Esophagus (tissue), 2 donors: Measurements from ENCODE around the gene LRRN4CL. TPM values are rescaled to one million over a fixed set of nuclear protein-coding genes. Genes with fewer than 3 reads are reported as not detected.

Experiments
- H3K27ac ChIP-seq, 2 donors: one replicate each; pipeline ENCODE4 v1.5.1; 2013; ENCODE audit warnings: low read depth in 2 of 2, mild to moderate bottlenecking in 2 of 2, inconsistent platforms in 1 of 2, low read length in 1 of 2, moderate library complexity in 1 of 2
- H3K27me3 ChIP-seq, 2 donors: one replicate each; pipeline ENCODE4 v1.6.1; 2013; ENCODE audit warnings: low read length in 2 of 2, control low read depth in 1 of 2, mild to moderate bottlenecking in 1 of 2; ENCODE audit not compliant: insufficient read depth in 2 of 2, control insufficient read depth in 1 of 2
- H3K36me3 ChIP-seq, 2 donors: one replicate each; pipeline ENCODE4 v1.6.1; 2013; ENCODE audit warnings: low read length in 1 of 2; ENCODE audit not compliant: control insufficient read depth in 2 of 2, insufficient read depth in 2 of 2
- H3K4me1 ChIP-seq, 2 donors: one replicate each; pipeline ENCODE4 v1.6.1; 2013; ENCODE audit warnings: low read length in 1 of 2; ENCODE audit not compliant: control insufficient read depth in 2 of 2, insufficient read depth in 2 of 2
- H3K4me3 ChIP-seq, 2 donors: one replicate each; pipeline ENCODE4 v1.5.1; 2013; ENCODE audit warnings: low read length in 2 of 2, mild to moderate bottlenecking in 2 of 2, low read depth in 1 of 2, moderate library complexity in 1 of 2
- H3K9me3 ChIP-seq, 2 donors: one replicate each; pipeline ENCODE4 v1.6.1; 2013; ENCODE audit warnings: mild to moderate bottlenecking in 2 of 2, low read depth in 1 of 2, low read length in 1 of 2, moderate library complexity in 1 of 2; ENCODE audit not compliant: control insufficient read depth in 2 of 2, insufficient read depth in 1 of 2
- WGBS, 2 donors: extraction: QIAGEN DNeasy Blood & Tissue Kit; methylation state at CpG; one replicate each; pipeline ENCODE4 v1.1.7; 2013; 5-methylcytosine and 5-hydroxymethylcytosine counted together
- polyA plus RNA-seq, 2 donors: library from polyadenylated mRNA; stranded (reverse); fragments of 200-250 nt; gene quantifications; one replicate each; pipeline ENCODE4 v1.2.3, GENCODE V29; 2013
- donor health status: healthy with polysubstance abuse.
- donor health status: Bipolar disorder and iron deficiency.

The LRRN4CL gene
- polyA plus RNA-seq, 2 donors = 1.4 to 2.4 TPM

DNA sequence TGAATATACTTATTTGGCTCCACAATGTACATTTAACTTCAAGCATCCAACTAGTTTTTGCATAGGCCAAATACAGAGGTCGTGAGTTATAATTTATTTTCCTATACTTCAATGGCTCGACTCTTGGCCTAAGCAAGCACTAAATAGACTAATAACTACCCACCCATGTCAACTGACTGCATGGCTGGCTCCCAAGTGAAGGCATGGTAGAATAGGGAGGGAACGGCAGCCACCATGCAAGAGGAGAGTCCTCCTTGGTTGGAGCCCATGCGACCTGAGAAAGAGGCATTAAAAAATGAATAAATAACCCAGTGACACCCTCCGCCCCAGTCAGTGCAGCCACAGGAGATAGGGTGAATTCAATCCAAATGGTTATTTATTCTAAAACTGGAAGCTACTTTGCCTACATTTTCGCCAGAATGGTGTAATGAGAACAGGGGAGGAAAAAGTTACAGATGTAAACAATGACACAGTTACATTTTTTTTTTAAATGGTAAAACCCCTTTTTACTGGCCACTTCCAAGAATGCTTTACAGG, 23.0 kb upstream of the LRRN4CL start:
- Histone ChIP-seq H3K4me1 (peaks cover 0 to 11% of the 10 kb centered on the region in 2 donors), H3K4me3 (no peak overlapping the region)

DNA sequence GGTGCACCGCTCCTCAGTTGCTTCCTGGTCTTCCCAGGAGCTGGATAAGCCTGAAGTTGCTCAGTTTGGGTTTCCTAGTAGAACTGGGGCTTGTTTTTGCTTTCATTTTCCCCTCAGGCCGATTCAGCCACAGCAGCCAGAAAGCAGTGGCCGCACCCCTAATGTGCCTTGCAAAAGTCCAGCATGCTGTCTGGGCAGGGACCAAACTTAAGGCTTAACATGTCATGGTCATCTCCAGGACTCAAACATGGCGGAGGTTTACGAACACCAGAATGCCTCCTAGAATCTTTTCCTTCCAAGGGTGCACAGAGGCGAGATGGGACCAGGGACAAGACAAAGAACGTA, 20.6 kb upstream of the LRRN4CL start:
- H3K4me1 ChIP-seq = peaks cover 3 to 15% of the 10 kb centered on the region in 2 donors

More for the DNA sequence above, 23.0 kb upstream of the LRRN4CL start:
- no peak overlapping the region for H3K27ac ChIP-seq
- no peaks in the 10 kb centered on the region for H3K27me3 ChIP-seq
- H3K9me3 ChIP-seq = no peaks in the 10 kb centered on the region
- 66 to 78% methylated on average over 6 of the region's 6 CpGs for whole genome bisulfite sequencing, 2 donors
- peaks cover 9 to 27% of the 10 kb centered on the region in 2 donors for H3K36me3 ChIP-seq

DNA sequence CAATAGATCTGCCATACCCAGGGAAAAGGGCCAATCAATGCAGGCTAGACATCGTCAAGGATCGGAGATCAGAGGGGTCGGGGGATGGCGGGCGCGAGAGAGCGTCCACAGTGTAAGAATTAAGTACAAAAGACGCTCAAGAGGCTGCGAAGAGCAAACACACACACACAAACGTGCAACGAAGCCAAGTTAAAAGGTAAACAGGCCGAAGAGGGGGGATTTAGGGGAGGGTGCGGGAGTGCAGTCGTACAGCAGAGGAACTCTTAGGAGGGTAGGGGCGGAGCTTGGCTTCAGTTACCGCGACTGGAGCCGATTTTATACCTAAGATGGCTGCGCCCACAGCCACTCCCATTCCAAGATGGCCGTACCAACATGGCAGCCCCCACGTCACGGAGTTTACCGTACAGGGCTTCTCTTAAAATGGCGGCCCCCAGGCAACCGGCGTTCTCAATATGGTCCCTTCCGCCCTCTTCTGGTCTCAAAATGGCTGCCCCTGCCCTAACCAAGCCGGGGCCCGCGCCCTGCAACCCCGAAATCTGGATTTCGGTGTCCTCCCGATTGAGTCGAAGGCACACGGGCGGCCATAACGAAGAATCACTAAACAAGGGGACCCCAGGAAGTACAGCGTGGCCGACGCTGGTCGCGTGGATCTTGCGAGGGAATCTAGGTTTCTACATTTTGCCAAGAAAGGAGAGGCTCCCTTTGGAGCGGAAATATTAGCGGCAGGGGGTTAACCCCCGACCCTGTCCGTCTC, 20.1 kb upstream of the LRRN4CL start:
- no peaks in the 10 kb centered on the region for H3K27me3 ChIP-seq
- 1 to 2% methylated on average over 47 of the region's 47 CpGs for WGBS, 2 donors

More for the DNA sequence above, 20.6 kb upstream of the LRRN4CL start:
- no peaks in the 10 kb centered on the region for H3K27me3 ChIP-seq
- H3K27ac ChIP-seq = peak overlapping the region; percentile 97 to 98
- peaks cover 5 to 14% of the 10 kb centered on the region in 2 donors for H3K36me3 ChIP-seq
- WGBS, 2 donors = 55 to 59% methylated on average over 7 of the region's 7 CpGs
- peak overlapping the region; percentile 43 to 58 for H3K4me3 ChIP-seq
- no peaks in the 10 kb centered on the region for H3K9me3 ChIP-seq

DNA sequence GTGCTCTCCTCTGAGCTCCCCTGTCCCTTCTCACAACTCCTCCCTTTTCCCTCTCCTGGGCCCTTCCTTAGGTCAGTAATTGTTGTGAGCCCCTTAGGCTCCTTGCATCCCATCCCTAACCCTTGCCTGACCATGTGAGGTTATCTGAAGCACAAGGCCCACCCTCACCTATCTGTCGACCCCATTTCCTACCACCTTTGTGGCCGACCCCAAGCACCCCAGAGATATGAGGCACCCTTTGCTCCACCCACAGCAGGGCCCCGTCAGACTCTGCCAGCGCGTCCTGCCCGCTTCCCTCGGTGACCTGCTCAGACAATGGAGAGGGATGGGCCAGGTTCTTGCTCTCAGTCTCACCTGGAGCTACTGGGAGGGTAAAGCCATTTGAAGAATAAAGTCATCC, 19.5 kb upstream of the LRRN4CL start:
- WGBS, 2 donors = 1 to 2% methylated on average over 7 of the region's 7 CpGs
- H3K36me3 ChIP-seq = peaks cover 5 to 8% of the 10 kb centered on the region in 2 donors
- peak overlapping the region; percentile 97 to 98 for H3K27ac ChIP-seq
- H3K4me1 ChIP-seq = peaks cover 3 to 14% of the 10 kb centered on the region in 2 donors
- no peaks in the 10 kb centered on the region for H3K27me3 ChIP-seq
- H3K4me3 ChIP-seq = peak overlapping the region; percentile 43 to 58
- no peaks in the 10 kb centered on the region for H3K9me3 ChIP-seq

More for the DNA sequence above, 20.1 kb upstream of the LRRN4CL start:
- peak overlapping the region; percentile 97 to 98 for H3K27ac ChIP-seq
- peak overlapping the region; percentile 43 to 58 for H3K4me3 ChIP-seq
- no peaks in the 10 kb centered on the region for H3K9me3 ChIP-seq
- peaks cover 3 to 14% of the 10 kb centered on the region in 2 donors for H3K4me1 ChIP-seq
- H3K36me3 ChIP-seq = peaks cover 5 to 10% of the 10 kb centered on the region in 2 donors

DNA sequence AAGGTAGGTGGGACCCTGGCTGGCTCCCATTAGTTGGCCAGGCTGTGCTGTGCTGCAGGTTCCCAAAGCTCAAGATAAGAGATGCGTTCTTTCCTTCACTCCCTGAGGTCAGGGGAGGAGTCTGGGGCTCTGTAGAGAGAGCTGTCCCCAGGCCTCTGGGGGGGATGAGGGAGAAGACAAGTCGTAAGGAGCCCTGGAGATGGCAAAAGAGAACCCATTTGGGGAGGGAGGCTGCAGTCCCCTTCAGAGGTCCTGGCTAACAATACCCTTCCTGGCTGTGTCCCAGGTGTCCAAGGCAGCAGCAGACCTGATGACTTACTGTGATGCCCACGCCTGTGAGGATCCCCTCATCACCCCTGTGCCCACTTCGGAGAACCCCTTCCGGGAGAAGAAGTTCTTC, 19.1 kb upstream of the LRRN4CL start:
- H3K4me3 ChIP-seq = peak overlapping the region in 1 of 2 donors; percentile 58
- peaks cover 3 to 14% of the 10 kb centered on the region in 2 donors for H3K4me1 ChIP-seq
- peak overlapping the region; percentile 97 to 98 for H3K27ac ChIP-seq
- H3K9me3 ChIP-seq = no peaks in the 10 kb centered on the region
- WGBS, 2 donors = 61 to 72% methylated on average over 5 of the region's 5 CpGs
- peaks cover under 1 to 6% of the 10 kb centered on the region in 2 donors for H3K36me3 ChIP-seq
- no peaks in the 10 kb centered on the region for H3K27me3 ChIP-seq

DNA sequence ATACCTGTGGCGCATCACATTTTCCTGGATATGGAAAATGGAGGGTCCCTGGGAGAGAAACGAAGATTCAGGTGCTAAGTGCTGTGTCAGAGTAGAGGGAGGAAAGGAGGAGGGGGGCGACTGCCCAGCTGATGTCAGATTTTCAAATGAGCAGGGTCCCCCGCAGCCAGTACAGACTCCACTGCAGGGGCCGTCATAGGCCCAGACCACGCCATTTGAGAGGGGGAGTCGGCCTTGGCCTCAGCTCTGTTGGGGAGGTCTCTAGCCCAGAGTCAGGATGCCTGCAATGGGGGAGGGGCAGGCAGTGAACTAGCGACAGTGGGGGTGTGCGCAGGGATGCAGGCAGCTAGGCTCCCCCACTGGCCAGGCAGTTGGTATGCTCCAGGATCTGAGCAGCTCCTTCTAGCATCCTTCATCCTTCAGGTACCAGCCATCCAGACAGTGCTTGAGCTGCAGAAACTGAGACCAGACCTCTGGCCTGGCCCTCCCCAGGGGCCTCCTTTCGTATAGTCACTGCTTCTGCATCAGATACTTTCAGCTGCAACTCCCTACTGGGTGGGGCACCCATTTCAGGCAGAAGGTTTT, 18.0 kb upstream of the LRRN4CL start, which contains the start of the genes BSCL2 and GNG3:
BSCL2 (minus strand) TSS at position 148 of the 585 bp plus-strand sequence. CDS start 229 bp downstream, outside the sequence.
GNG3 (plus strand) TSS at position 400 of the 585 bp plus-strand sequence. CDS start 620 bp downstream, outside the sequence.
- H3K36me3 ChIP-seq = peaks cover 0 to 4% of the 10 kb centered on the region in 2 donors
- H3K4me3 ChIP-seq = peak within 1 kb of the TSS; percentile 27 to 93
- no peaks in the 10 kb centered on the region for H3K9me3 ChIP-seq
- H3K27me3 ChIP-seq = no peaks in the 10 kb centered on the region
- H3K27ac ChIP-seq = peak within 1 kb of the TSS; percentile 97 to 98
- H3K4me1 ChIP-seq = peaks cover 3 to 14% of the 10 kb centered on the region in 2 donors
- WGBS, 2 donors = 83% methylated on average over 10 of the region's 10 CpGs

DNA sequence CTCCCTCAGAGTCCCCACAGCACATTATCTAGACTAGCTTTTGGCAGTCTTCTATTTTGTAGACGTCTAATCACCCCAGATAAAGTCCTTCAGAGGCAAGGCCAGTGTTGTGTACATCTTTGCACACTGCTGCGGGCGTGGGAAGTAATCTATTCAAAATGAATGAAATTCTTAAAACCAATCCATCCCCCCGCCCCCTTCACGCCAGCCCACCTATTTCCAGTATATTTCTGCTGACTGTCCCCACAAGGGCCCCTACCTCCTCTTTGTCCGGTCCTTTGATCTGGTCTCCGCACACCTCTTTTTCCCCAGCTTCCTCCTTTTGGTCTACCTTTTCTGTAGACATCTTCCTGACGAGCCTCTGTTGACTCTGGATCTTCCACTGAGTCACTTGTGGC, 17.5 kb upstream of the LRRN4CL start:
- H3K9me3 ChIP-seq = no peaks in the 10 kb centered on the region
- peak overlapping the region; percentile 74 to 90 for H3K27ac ChIP-seq
- peak overlapping the region in 1 of 2 donors; percentile 93 for H3K4me3 ChIP-seq
- H3K27me3 ChIP-seq = no peaks in the 10 kb centered on the region
- H3K4me1 ChIP-seq = peaks cover 3 to 14% of the 10 kb centered on the region in 2 donors
- WGBS, 2 donors = 69 to 76% methylated on average over 8 of the region's 8 CpGs
- peaks cover 0 to 2% of the 10 kb centered on the region in 2 donors for H3K36me3 ChIP-seq

DNA sequence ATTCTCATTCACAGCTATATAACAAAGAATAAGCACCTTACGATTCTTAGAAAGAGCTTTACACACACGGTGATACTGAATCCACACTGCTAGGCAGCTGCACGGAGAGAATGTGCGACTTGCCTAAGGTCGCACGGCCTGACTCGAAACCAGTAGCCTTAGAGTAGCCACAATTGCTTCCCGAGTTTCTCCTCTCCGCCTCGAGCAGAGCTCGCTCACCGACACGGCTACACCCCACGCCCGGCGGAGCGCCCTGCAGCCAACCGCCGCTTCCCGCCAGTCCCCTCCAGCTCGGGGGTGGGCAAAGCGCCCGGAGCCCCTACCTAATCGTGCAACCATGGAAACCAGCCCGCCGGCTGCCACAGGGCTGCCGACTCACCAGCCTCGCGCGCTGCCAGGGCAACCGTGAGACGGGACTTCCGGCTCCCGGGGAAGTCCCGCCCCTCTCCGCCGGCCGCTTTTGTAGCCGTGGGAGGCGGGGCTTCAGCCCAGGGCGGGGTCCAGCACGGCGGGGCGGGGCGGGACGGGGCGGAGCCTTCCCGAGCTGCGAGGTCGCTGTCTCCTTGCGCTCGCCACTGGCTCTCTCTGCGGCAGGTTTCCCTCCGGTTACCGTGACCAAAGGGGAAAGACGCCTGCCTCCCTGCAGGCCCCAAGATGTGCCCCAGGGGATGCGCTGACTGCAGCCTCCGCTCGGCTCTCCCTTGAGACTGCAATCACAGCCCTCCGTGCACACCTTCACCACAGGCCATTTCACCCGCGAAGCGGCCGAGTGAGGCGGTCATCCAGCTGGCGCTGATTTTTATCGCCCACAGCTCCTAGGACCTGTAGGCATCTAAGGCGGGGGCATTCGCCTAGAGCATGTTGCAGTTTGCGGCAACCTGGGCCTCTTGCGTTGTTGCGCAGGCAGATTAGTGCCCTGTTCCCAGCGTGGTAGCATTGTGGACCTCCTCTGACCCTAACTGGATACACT, 16.8 kb upstream of the LRRN4CL start:
- peaks cover 0 to 2% of the 10 kb centered on the region in 2 donors for H3K36me3 ChIP-seq
- peak overlapping the region; percentile 79 to 93 for H3K4me3 ChIP-seq
- no peaks in the 10 kb centered on the region for H3K27me3 ChIP-seq
- H3K27ac ChIP-seq = peak overlapping the region; percentile 83 to 93
- H3K9me3 ChIP-seq = no peaks in the 10 kb centered on the region
- peaks cover 3 to 14% of the 10 kb centered on the region in 2 donors for H3K4me1 ChIP-seq
- WGBS, 2 donors = 5% methylated on average over 67 to 73 of the region's 73 CpGs
